Testis (tissue), 3 donors: Measurements from ENCODE around the gene ZBTB7C. TPM values are rescaled to one million over a fixed set of nuclear protein-coding genes. Genes with fewer than 3 reads are reported as not detected.

Experiments
- DNase-seq: peaks from one replicate; pipeline ENCODE4 v3.0.0-alpha.2; 2019
- H3K27ac ChIP-seq, 2 donors: fragments of 200-600 bp; sonication (generic); one replicate each; pipeline ENCODE4 v1.5.1; 2019
- H3K27me3 ChIP-seq: fragments of 200-600 bp; sonication (generic); one replicate; pipeline ENCODE4 v1.5.1; 2019
- H3K36me3 ChIP-seq: fragments of 200-600 bp; sonication (generic); one replicate; pipeline ENCODE4 v1.5.1; 2017; ENCODE audit warnings: low read depth; ENCODE audit errors: missing control alignments
- H3K4me1 ChIP-seq: fragments of 200-600 bp; sonication (generic); one replicate; pipeline ENCODE4 v1.5.1; 2019
- H3K4me3 ChIP-seq, 2 donors: fragments of 200-600 bp; sonication (generic); one replicate each; pipeline ENCODE4 v1.5.1; 2017 to 2019
- H3K9me3 ChIP-seq: fragments of 200-600 bp; sonication (generic); one replicate; pipeline ENCODE4 v1.5.1; 2017
- POLR2A ChIP-seq: fragments of 450-650 bp; IDR thresholded peaks from one replicate; pipeline ENCODE4 v1.6.1; 2017; ENCODE audit warnings: antibody characterized with exemption, mild to moderate bottlenecking, moderate library complexity
- WGBS, 2 donors: methylation state at CpG; one replicate each; pipeline ENCODE4 v1.1.5; 2018; 5-methylcytosine and 5-hydroxymethylcytosine counted together
- intact Hi-C: fragments of 100-400 bp; cut with DNase I; formaldehyde crosslinking; loops from one replicate; pipeline ENCODE4 v1.15.1; 2023; ENCODE audit warnings: low total_unique reads
- polyA plus RNA-seq: library from polyadenylated mRNA; stranded (reverse); fragments of 350-450 nt; fragmentation: Illumina TruSeq; extraction: RNeasy Lipid Tissue Mini Kit (QIAGEN cat#74804); gene quantifications from one replicate; pipeline ENCODE4 v1.2.3, GENCODE V29; 2014; ENCODE audit warnings: low read depth, low replicate concordance; ENCODE audit not compliant: insufficient read depth
- total RNA-seq, 2 donors: library from RNA; depleted of rRNA; stranded (reverse); fragments of >200 nt; gene quantifications; one replicate each; pipeline ENCODE4 v1.2.3, GENCODE V29; 2016
- TF ChIP-seq, protein P1 (sequence below), 3 experiments: fragments of 450-650 bp in 2 of 3; fragments of 200-600 bp in 1 of 3; sonication (generic) in 1 of 3; IDR thresholded peaks; one replicate each; pipeline ENCODE4 v1.5.1; 2016 to 2019; ENCODE audit warnings: antibody characterized with exemption in 3 of 3, mild to moderate bottlenecking in 2 of 3, moderate library complexity in 1 of 3

ZBTB7C gene
- total and polyA plus RNA-seq, 3 donors from 2014 or later, result 14.1 to 65.4 (median 42.4) TPM

- H3K27ac ChIP-seq, result no peak overlapping the region
- WGBS, 2 donors, result 62 to 63% methylated on average over 15 of the region's 15 CpGs
- intact Hi-C loops, result no loop called here
- H3K9me3 ChIP-seq, result no peaks in the 10 kb centered on the region
- no peak for DNase-seq
- H3K27me3 ChIP-seq, result no peaks in the 10 kb centered on the region
- no peaks in the 10 kb centered on the region for H3K36me3 ChIP-seq
- TF ChIP-seq, protein P1, sequence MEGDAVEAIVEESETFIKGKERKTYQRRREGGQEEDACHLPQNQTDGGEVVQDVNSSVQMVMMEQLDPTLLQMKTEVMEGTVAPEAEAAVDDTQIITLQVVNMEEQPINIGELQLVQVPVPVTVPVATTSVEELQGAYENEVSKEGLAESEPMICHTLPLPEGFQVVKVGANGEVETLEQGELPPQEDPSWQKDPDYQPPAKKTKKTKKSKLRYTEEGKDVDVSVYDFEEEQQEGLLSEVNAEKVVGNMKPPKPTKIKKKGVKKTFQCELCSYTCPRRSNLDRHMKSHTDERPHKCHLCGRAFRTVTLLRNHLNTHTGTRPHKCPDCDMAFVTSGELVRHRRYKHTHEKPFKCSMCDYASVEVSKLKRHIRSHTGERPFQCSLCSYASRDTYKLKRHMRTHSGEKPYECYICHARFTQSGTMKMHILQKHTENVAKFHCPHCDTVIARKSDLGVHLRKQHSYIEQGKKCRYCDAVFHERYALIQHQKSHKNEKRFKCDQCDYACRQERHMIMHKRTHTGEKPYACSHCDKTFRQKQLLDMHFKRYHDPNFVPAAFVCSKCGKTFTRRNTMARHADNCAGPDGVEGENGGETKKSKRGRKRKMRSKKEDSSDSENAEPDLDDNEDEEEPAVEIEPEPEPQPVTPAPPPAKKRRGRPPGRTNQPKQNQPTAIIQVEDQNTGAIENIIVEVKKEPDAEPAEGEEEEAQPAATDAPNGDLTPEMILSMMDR (IDR thresholded peaks at IDR 0.05), result no peak
- TF ChIP-seq POLR2A, result no peak
- peaks cover 18% of the 10 kb centered on the region for H3K4me1 ChIP-seq
- no peak overlapping the region for H3K4me3 ChIP-seq
These were observed 53.7 kb downstream of the ZBTB7C start for GRCh38 chr18:48355276-48356115.

- Histone ChIP-seq H3K4me1 (peaks cover 18% of the 10 kb centered on the region), H3K4me3 (no peak overlapping the region), H3K9me3 (no peaks in the 10 kb centered on the region), H3K27ac (no peak overlapping the region), H3K36me3 (no peaks in the 10 kb centered on the region), H3K27me3 (no peaks in the 10 kb centered on the region)
- DNase-seq, result no peak
- TF ChIP-seq POLR2A, result no peak
- TF ChIP-seq, protein P1 (IDR thresholded peaks at IDR 0.05), result no peak
- intact Hi-C loops, result no loop called here
- WGBS, 2 donors, result 72 to 78% methylated on average over 4 of the region's 4 CpGs
These were observed 54.4 kb downstream of the ZBTB7C start for GRCh38 chr18:48354746-48355260.

DNA sequence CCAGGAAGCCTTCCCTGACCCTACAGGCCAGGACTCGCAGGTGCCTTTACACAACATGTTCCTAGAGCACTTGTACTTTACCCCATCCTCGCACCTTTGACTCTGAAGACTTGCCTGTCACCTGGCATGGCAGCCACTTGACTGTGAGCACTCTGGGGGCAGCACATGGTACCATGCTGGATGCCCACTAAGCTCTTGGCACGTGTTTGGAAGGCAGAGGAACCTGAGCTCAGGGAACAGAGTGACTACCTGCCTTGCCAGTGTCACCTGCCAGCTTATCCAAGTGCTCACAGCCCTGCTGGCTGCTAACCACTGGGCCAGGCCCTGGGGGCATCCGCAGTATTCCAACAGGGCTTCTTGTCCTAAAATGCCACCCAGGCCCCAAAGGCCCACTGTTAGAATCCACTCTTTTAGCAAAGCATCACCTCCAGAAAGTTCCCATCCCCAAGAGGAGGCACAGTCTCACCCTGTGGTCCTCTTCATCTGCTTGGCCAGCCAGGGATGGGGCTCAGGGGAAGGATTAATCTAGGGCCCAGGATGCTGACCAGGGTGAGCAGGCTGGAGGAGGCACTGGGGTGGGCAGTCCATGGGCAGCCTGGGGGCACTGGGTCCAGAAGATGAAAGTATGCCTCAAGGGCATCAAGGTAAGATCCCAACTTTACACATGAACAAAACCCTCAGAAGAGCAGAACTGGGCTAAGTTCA is 57.0 kb downstream of the ZBTB7C start:
- peaks cover 15% of the 10 kb centered on the region for H3K4me1 ChIP-seq
- no peak overlapping the region for H3K4me3 ChIP-seq
- DNase-seq, result no peak
- H3K9me3 ChIP-seq, result no peaks in the 10 kb centered on the region
- intact Hi-C loops, result no loop called here
- TF ChIP-seq POLR2A, result no peak
- WGBS, 2 donors, result 97 to 98% methylated on average over 4 of the region's 4 CpGs
- no peak overlapping the region for H3K27ac ChIP-seq
- H3K36me3 ChIP-seq, result no peaks in the 10 kb centered on the region
- no peaks in the 10 kb centered on the region for H3K27me3 ChIP-seq

DNA sequence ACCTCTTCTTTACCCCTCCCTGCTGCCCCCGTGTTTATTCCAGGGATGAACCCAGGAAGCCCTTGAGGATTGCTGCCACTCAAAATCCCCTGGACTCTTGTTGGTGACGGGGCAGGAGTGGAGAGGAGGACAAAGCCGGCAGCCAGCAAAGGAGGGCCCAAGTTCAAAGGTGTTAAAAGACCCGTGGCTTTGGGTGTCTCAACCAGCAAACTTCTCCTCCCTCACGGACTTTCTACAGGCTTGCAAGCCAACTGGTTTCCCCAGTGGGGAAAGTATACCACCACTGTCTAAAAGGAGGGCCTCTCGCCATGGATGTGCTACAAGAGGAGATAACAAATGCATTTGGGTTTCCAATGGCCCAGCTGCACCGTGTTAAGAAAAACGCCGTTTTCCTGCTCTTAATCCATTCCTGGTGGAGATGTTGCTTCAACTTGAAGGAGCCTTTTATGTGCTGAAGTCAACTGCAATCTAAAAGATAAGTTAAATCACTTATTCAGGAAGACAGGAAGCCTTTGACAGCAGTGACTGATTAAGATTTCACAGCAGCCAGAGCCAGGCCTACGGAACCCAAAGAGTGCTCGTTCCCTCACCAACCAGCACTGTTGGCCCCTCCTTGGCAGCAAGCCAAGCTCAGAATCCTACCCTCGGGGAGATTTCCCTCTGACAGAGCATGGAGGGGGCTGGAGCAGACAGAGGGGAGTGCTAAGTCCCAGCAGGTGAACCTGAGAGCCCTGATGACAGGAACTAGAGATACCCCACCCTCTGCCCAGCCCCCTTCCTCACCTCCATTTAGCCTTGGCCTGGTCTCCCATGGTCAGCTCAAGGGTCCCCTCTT is 57.8 kb downstream of the ZBTB7C start:
- Histone ChIP-seq H3K27ac (no peak overlapping the region), H3K4me1 (peaks cover 15% of the 10 kb centered on the region), H3K9me3 (no peaks in the 10 kb centered on the region), H3K27me3 (no peaks in the 10 kb centered on the region), H3K36me3 (no peaks in the 10 kb centered on the region), H3K4me3 (no peak overlapping the region)
- TF ChIP-seq POLR2A, result no peak
- TF ChIP-seq, protein P1 (IDR thresholded peaks at IDR 0.05), result no peak
- intact Hi-C loops, result no loop called here
- DNase-seq, result no peak
- 70 to 72% methylated on average over 9 to 12 of the region's 12 CpGs for WGBS, 2 donors
